K562 (cell line): ENCODE measurements around the gene OLFML2B. TPM values are rescaled to one million over a fixed set of nuclear protein-coding genes. Genes with fewer than 3 reads are reported as not detected.

ENCODE experiments used
- TRIM28 ChIP-seq: fragments of 450-650 bp; IDR thresholded peaks from 2 replicates; pipeline ENCODE4 v1.6.1; 2017
- polyA plus RNA-seq, 8 experiments: library from polyadenylated mRNA; depleted of rRNA in 4 of 8; stranded (reverse) in 5 of 8; unstranded in 3 of 8; fragments of >200 nt; fragmentation: Nextera tagmentation in 2 of 8; fragmentation: Illumina TruSeq in 1 of 8; extraction: Ambion mirVana in 2 of 8; extraction: Trizol in 1 of 8; gene quantifications; 2 replicates each; pipeline versions ENCODE4 v1.2.1 to v1.2.3, GENCODE V29; 2011 to 2014; ENCODE audit warnings: inconsistent platforms in 1 of 8, missing spikeins in 1 of 8
- total RNA-seq, 7 experiments: library from RNA; depleted of rRNA in 6 of 7; stranded (reverse); fragments of >200 nt in 6 of 7; fragmentation: Illumina TruSeq in 2 of 7; extraction: Trizol in 2 of 7; gene quantifications; 2 replicates each; pipeline versions ENCODE4 v1.2.1 to v1.2.3, GENCODE V29; 2011 to 2021; ENCODE audit warnings: low replicate concordance in 1 of 7
- TF ChIP-seq, protein P1 (sequence below): fragments of 450-650 bp; IDR thresholded peaks from 2 replicates; pipeline ENCODE4 v1.6.1; 2016; ENCODE audit warnings: low read depth

OLFML2B gene
- total and polyA plus RNA-seq, 9 of the 15 experiments (the other 6 are each of a cell fraction or from before 2014, with no cell fraction given) = not detected

DNA sequence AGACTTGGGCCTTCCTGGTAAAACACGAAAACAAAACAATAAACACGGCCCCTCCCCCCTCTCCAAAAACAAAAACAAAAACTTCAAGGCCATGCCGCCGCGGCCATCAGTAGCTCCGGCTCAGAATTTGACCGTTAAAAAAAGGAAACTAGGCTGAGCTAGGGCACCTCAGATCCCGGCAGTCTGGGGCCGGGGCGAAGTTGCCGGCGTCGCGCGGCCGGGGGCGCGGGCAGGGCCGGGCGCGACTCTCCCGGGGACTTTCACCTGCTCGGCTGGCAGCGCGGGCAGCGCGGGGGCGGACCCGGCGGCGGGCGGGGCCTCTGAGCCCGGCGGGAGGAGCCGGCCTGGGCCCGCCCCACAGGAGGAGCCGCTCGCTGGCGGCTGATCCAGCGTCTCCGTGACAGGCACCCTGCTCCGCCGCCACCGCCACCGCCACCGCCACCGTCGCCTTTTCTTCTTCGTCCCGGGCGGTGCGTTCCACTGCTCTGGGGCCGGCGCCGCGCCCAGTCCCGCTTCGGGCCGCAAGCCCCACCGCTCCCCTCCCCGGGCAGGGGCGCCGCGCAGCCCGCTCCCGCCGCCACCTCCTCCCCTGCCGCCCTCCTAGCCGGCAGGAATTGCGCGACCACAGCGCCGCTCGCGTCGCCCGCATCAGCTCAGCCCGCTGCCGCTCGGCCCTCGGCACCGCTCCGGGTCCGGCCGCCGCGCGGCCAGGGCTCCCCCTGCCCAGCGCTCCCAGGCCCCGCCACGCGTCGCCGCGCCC, 45.8 kb upstream of the OLFML2B start, which contains the start of gene NOS1AP (continued):
- TF ChIP-seq, protein P1, sequence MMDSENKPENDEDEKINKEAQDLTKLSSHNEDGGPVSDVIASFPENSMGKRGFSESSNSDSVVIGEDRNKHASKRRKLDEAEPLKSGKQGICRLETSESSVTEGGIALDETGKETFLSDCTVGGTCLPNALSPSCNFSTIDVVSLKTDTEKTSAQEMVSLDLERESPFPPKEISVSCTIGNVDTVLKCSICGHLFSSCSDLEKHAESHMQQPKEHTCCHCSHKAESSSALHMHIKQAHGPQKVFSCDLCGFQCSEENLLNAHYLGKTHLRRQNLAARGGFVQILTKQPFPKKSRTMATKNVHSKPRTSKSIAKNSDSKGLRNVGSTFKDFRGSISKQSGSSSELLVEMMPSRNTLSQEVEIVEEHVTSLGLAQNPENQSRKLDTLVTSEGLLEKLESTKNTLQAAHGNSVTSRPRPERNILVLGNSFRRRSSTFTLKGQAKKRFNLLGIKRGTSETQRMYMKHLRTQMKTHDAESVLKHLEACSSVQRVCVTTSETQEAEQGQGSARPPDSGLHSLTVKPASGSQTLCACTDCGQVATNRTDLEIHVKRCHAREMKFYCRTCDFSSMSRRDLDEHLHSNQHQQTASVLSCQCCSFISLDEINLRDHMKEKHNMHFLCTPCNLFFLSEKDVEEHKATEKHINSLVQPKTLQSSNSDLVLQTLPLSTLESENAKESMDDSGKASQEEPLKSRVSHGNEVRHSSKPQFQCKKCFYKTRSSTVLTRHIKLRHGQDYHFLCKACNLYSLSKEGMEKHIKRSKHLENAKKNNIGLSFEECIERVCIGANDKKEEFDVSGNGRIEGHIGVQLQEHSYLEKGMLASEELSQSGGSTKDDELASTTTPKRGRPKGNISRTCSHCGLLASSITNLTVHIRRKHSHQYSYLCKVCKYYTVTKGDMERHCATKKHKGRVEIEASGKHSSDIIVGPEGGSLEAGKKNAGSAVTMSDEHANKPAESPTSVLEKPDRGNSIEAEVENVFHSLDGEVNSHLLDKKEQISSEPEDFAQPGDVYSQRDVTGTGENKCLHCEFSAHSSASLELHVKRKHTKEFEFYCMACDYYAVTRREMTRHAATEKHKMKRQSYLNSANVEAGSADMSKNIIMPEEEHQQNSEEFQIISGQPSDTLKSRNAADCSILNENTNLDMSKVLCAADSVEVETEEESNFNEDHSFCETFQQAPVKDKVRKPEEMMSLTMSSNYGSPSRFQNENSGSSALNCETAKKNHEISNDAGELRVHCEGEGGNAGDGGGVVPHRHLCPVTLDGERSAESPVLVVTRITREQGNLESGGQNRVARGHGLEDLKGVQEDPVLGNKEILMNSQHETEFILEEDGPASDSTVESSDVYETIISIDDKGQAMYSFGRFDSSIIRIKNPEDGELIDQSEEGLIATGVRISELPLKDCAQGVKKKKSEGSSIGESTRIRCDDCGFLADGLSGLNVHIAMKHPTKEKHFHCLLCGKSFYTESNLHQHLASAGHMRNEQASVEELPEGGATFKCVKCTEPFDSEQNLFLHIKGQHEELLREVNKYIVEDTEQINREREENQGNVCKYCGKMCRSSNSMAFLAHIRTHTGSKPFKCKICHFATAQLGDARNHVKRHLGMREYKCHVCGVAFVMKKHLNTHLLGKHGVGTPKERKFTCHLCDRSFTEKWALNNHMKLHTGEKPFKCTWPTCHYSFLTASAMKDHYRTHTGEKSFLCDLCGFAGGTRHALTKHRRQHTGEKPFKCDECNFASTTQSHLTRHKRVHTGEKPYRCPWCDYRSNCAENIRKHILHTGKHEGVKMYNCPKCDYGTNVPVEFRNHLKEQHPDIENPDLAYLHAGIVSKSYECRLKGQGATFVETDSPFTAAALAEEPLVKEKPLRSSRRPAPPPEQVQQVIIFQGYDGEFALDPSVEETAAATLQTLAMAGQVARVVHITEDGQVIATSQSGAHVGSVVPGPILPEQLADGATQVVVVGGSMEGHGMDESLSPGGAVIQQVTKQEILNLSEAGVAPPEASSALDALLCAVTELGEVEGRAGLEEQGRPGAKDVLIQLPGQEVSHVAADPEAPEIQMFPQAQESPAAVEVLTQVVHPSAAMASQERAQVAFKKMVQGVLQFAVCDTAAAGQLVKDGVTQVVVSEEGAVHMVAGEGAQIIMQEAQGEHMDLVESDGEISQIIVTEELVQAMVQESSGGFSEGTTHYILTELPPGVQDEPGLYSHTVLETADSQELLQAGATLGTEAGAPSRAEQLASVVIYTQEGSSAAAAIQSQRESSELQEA = no peak
- TF ChIP-seq TRIM28 = no peak
